BJ (cell line): ENCODE results near the gene ANKEF1. TPM values are rescaled to one million over a fixed set of nuclear protein-coding genes. Genes with fewer than 3 reads are reported as not detected.

Source experiments
- CTCF ChIA-PET: fragments of 350-600 bp; formaldehyde crosslinking; extraction: SDS; loops from one replicate; lab custom pipeline; 2021; ENCODE audit warnings: antibody characterized with exemption, inconsistent platforms; lab: Yijun Ruan, JAX
- POLR2A ChIA-PET: fragments of 300-600 bp; sonication (Branson Sonifier 250); formaldehyde crosslinking; extraction: SDS; loops from one replicate; lab custom pipeline; 2021; ENCODE audit warnings: antibody characterized with exemption; lab: Charles Lee
- DNase-seq: peaks from one replicate; pipeline ENCODE4 v3.0.0-alpha.2; 2011; ENCODE audit warnings: low read depth
- H3K27me3 ChIP-seq: 2 replicates; pipeline ENCODE4 v1.6.0; 2011; ENCODE audit warnings: low read length; ENCODE audit not compliant: control insufficient read depth, insufficient read depth
- H3K36me3 ChIP-seq: 2 replicates; pipeline ENCODE4 v1.5.1; 2011; ENCODE audit warnings: low read length; ENCODE audit not compliant: control insufficient read depth, insufficient read depth
- H3K4me3 ChIP-seq: 2 replicates; pipeline ENCODE4 v1.5.1; 2011; ENCODE audit warnings: low read depth, mild to moderate bottlenecking, control low read depth, low read length
- polyA plus RNA-seq: library from polyadenylated mRNA; depleted of rRNA; stranded (reverse); fragments of >200 nt; gene quantifications from 2 replicates; pipeline ENCODE4 v1.2.3, GENCODE V29; 2011
- TF ChIP-seq, protein P1 (sequence below): IDR thresholded peaks from 2 replicates; pipeline ENCODE4 v1.5.1; 2011; ENCODE audit warnings: low read depth, mild to moderate bottlenecking, control low read depth, inconsistent platforms, low read length, moderate library complexity; ENCODE audit not compliant: insufficient read depth

Gene ANKEF1
- polyA plus RNA-seq, 1 experiment: 0.70 TPM

DNA sequence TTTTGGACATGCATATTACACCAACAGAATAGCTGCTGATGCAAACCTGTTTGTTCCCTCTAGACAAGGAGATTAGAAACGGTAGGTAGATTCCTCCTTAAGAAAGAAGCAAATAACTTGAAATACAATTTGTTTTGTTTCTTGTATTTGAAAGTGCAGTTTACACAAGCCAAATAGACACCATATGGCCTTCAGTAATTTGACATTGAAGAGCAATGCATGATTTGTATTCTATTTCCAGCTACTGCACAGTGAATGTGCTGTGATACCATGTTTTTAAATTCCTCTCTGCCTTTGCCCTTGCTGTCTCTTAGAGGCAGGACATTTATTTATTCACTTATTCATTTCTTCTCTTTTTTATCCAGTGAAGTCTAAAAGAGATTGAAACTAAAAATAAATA, 31.9 kb upstream of the ANKEF1 start:
- ChIA-PET POLR2A (no interaction called here), CTCF (interaction anchor here (0.6 kb wide), 1 partner anchor 20 kb away, joined by 3 read pairs; no protein-coding TSS in a partner anchor)
- no peaks in the 10 kb centered on the region for H3K27me3 ChIP-seq
- TF ChIP-seq, protein P1, sequence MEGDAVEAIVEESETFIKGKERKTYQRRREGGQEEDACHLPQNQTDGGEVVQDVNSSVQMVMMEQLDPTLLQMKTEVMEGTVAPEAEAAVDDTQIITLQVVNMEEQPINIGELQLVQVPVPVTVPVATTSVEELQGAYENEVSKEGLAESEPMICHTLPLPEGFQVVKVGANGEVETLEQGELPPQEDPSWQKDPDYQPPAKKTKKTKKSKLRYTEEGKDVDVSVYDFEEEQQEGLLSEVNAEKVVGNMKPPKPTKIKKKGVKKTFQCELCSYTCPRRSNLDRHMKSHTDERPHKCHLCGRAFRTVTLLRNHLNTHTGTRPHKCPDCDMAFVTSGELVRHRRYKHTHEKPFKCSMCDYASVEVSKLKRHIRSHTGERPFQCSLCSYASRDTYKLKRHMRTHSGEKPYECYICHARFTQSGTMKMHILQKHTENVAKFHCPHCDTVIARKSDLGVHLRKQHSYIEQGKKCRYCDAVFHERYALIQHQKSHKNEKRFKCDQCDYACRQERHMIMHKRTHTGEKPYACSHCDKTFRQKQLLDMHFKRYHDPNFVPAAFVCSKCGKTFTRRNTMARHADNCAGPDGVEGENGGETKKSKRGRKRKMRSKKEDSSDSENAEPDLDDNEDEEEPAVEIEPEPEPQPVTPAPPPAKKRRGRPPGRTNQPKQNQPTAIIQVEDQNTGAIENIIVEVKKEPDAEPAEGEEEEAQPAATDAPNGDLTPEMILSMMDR: no peak
- no peak for DNase-seq
- no peak overlapping the region for H3K4me3 ChIP-seq
- H3K36me3 ChIP-seq: no peaks in the 10 kb centered on the region

DNA sequence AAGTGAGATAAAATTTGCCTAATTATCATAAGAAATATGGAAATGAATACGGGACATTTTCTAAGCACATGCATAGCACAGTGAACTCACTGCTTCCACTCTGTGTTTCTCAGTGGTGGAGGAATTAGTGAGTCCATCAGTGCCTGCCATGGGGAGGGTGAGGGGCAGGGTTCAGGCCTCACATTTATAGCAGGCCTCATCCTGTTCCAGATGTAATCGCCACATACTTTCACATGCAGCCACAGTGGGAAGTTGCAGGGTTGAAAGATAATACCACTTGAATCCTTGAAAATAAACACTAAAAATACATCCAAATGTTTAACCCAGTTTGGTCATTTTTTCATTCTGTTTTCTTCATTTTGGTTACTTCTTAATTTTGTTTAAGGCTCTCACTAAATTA, 29.9 kb upstream of the ANKEF1 start:
- H3K27me3 ChIP-seq: no peaks in the 10 kb centered on the region
- no peaks in the 10 kb centered on the region for H3K36me3 ChIP-seq
- ChIA-PET POLR2A (no interaction called here), CTCF (no interaction called here)
- DNase-seq: no peak
- no peak overlapping the region for H3K4me3 ChIP-seq
- TF ChIP-seq, protein P1: no peak

DNA sequence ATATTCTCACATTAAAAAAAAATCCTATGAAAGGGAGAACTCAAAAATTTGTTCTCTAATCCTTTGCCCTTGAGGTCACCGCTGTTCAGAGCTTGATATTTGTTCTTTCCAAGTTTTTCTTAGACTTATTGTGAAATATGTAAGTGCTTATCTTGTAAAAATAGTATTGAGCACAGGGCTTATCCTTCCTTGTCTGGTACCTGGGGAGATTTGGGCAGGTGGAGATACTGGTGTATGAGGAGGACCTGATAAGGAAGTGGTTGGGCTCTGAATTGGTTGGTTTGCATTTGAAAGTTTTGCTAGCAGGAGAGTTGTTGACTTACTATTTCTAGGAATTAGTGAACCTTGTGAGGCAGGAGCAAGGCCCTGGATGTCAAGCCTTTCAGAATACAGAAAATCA, 28.9 kb upstream of the ANKEF1 start:
- POLR2A ChIA-PET: no interaction called here
- TF ChIP-seq, protein P1: no peak
- DNase-seq: no peak
- no peaks in the 10 kb centered on the region for H3K27me3 ChIP-seq
- H3K36me3 ChIP-seq: no peaks in the 10 kb centered on the region
- CTCF ChIA-PET: interaction anchor here (1.0 to 1.7 kb wide), 4 partner anchors 28 to 86 kb away, joined by 3 to 8 read pairs (median 5); no protein-coding TSS in a partner anchor
- no peak overlapping the region for H3K4me3 ChIP-seq

DNA sequence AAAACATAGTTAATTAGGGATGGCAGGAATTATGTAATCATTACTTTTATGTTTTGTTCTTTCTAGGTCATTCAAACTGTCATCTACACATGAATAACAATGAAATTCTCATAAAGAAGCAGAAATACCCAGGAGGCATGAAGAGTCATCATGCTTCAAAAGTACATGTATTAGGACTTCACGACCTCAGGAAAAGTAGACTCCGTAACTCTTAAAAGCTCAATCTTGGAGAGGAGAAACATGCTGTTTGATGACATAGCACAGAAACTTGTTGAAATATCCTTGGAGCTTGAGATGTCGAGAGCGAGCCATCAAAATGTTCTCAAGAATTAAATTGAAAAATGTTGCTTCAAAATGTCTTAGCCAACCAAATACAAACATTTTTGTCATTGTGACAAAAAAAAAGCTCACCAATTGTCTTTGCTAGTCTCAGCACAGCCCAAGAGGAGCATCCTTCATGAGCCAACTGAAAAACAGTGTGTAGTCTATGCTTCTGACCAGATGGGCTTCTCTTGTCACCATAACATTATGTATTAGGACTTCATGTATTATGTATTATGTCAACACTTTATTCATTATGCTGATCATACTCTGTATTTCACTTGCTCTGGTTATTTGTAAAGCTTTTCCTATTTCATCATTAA, 28.2 kb upstream of the ANKEF1 start:
- no peak overlapping the region for H3K4me3 ChIP-seq
- TF ChIP-seq, protein P1: no peak

DNA sequence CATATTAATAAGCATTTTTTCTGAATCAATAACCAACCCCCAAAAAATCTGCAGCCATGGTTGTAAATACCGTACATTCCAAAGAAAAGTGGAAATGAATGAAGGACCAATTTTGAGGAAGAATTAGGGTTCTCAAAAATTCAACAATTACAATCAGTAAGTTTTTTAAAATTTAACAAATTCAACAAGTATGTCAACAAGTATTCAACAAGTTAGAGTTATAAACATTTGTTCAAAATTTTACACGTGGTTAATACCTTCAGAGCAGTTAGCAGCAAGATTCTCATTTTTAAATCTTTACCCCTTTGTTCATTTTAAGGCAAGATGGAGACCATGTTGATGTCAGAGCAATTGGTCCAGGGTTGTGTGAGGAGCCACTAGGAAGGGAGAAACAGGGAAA, 27.6 kb upstream of the ANKEF1 start:
- H3K27me3 ChIP-seq: no peaks in the 10 kb centered on the region
- DNase-seq: no peak
- H3K36me3 ChIP-seq: no peaks in the 10 kb centered on the region
- ChIA-PET POLR2A (no interaction called here), CTCF (interaction anchor here (1.0 to 1.7 kb wide), 3 partner anchors 70 to 85 kb away, joined by 3 to 8 read pairs (median 4); no protein-coding TSS in a partner anchor)
- TF ChIP-seq, protein P1: no peak
- H3K4me3 ChIP-seq: no peak overlapping the region

More for the DNA sequence above, 28.2 kb upstream of the ANKEF1 start:
- peak; percentile 5 for DNase-seq
- Histone ChIP-seq H3K36me3 (no peaks in the 10 kb centered on the region), H3K27me3 (no peaks in the 10 kb centered on the region)
- POLR2A ChIA-PET: no interaction called here
- CTCF ChIA-PET: interaction anchor here (1.0 to 1.7 kb wide), 4 partner anchors 28 to 85 kb away, joined by 3 to 8 read pairs (median 5); no protein-coding TSS in a partner anchor
